ENCODE results near the gene OR10H2.
"Not testable (repeated sequence)": the region's sequence is repeated elsewhere in the genome, so short reads cannot be mapped to it uniquely, and the experiment has no call there.

Gene OR10H2

GRCh38 chr19:15727724-15728123 is at the start of gene OR10H2:
Gene OR10H2 (plus strand): TSS chr19:15728024. CDS start chr19:15728044, 20 bp downstream.
- DNase-seq (ENCODE audit: extremely low read depth in 1 of 2, low read depth in 1 of 2): no peak

- no peak for DNase-seq (ENCODE audit: extremely low read depth in 1 of 2, low read depth in 1 of 2)
Observed at GRCh38 chr19:15679089-15679488, 48.7 kb upstream of the OR10H2 start.

GRCh38 chr19:15679865-15680264 is 48.0 kb upstream of the OR10H2 start:
- DNase-seq (ENCODE audit: extremely low read depth in 1 of 2, low read depth in 1 of 2): not testable (repeated sequence)

GRCh38 chr19:15680478-15681322 is 47.1 kb upstream of the OR10H2 start:
- DNase-seq (ENCODE audit: extremely low read depth in 1 of 2, low read depth in 1 of 2): no peak

- no peak for DNase-seq (ENCODE audit: extremely low read depth in 1 of 2, low read depth in 1 of 2)
Observed at GRCh38 chr19:15683411-15683810, 44.4 kb upstream of the OR10H2 start.

- no peak for DNase-seq (ENCODE audit: extremely low read depth in 1 of 2, low read depth in 1 of 2)
Observed at GRCh38 chr19:15684828-15685227, 43.0 kb upstream of the OR10H2 start.

GRCh38 chr19:15696654-15697194 is 31.1 kb upstream of the OR10H2 start:
- DNase-seq (ENCODE audit: extremely low read depth in 1 of 2, low read depth in 1 of 2): no peak

GRCh38 chr19:15701757-15702533 is 25.9 kb upstream of the OR10H2 start:
- DNase-seq (ENCODE audit: extremely low read depth in 1 of 2, low read depth in 1 of 2): no peak

GRCh38 chr19:15702534-15702930 is 25.3 kb upstream of the OR10H2 start:
- DNase-seq (ENCODE audit: extremely low read depth in 1 of 2, low read depth in 1 of 2): no peak

GRCh38 chr19:15714638-15715037 is 13.2 kb upstream of the OR10H2 start:
- no peak for DNase-seq (ENCODE audit: extremely low read depth in 1 of 2, low read depth in 1 of 2)

- no peak for DNase-seq (ENCODE audit: extremely low read depth in 1 of 2, low read depth in 1 of 2)
Observed at GRCh38 chr19:15715642-15716041, 12.2 kb upstream of the OR10H2 start.

GRCh38 chr19:15717809-15718208 is 10.0 kb upstream of the OR10H2 start:
- no peak for DNase-seq (ENCODE audit: extremely low read depth in 1 of 2, low read depth in 1 of 2)

GRCh38 chr19:15721268-15721667 is 6.6 kb upstream of the OR10H2 start:
- no peak for DNase-seq (ENCODE audit: extremely low read depth in 1 of 2, low read depth in 1 of 2)

- no peak for DNase-seq (ENCODE audit: extremely low read depth in 1 of 2, low read depth in 1 of 2)
Observed at GRCh38 chr19:15722956-15723355, 4.9 kb upstream of the OR10H2 start.

- DNase-seq (ENCODE audit: extremely low read depth in 1 of 2, low read depth in 1 of 2): no peak
Observed at GRCh38 chr19:15730538-15730937, 2.7 kb downstream of the OR10H2 start.

- no peak for DNase-seq (ENCODE audit: extremely low read depth in 1 of 2, low read depth in 1 of 2)
Observed at GRCh38 chr19:15732388-15732787, 4.6 kb downstream of the OR10H2 start.

- DNase-seq (ENCODE audit: extremely low read depth in 1 of 2, low read depth in 1 of 2): no peak
Observed at GRCh38 chr19:15733895-15734294, 6.1 kb downstream of the OR10H2 start.

- DNase-seq (ENCODE audit: extremely low read depth in 1 of 2, low read depth in 1 of 2): no peak
Observed at GRCh38 chr19:15737722-15738121, 9.9 kb downstream of the OR10H2 start, which contains the start of gene OR10H3. Gene OR10H3 (plus strand): TSS chr19:15737985. CDS start chr19:15741393, 3,408 bp downstream.

- DNase-seq (ENCODE audit: extremely low read depth in 1 of 2, low read depth in 1 of 2): no peak
Observed at GRCh38 chr19:15740785-15741184, 13.0 kb downstream of the OR10H2 start.

GRCh38 chr19:15748239-15748638 is 20.4 kb downstream of the OR10H2 start:
- DNase-seq (ENCODE audit: extremely low read depth in 1 of 2, low read depth in 1 of 2): no peak

GRCh38 chr19:15758379-15758778 is 30.6 kb downstream of the OR10H2 start:
- no peak for DNase-seq (ENCODE audit: extremely low read depth in 1 of 2, low read depth in 1 of 2)
